ENCODE results near the gene CDKAL1.
A peak's percentile ranks its signal among the peaks of the same experiment; 100 is the strongest.

The CDKAL1 gene

DNA sequence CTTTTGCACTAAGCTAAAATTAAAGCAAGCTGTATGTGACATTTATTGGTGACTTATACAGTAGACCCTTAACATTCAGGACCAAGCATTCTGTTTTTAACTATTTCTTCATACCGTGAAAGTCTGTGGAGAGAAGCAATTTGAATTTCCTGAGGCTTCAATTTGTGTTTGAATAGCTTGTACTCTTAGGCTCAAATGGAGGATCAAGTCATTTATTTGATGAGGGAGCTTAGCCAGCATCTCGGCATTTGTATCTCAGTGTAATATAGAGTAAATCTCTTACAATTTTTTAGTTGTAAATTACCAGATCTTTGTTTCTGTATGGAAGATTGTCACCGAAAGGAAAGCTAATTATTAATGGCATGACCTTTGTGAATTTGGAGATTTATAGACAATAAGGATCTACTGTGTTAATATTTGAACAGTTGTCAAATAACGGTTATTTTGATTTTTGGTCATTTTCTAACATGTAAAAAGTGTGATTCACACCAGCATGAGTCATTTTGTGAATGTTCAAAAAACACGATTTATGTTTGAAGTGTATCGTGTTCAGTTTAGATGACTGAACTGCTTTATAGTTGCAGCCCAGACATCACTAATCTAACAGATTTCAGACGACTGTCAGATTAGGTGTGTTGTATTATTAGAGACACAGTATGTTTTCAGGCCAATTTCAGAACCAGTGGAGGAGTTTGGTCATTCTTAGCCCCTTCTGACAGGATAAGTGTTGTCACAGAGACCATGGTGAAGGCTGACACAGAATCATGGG lies 332.9 kb downstream of the CDKAL1 start:
- TF ChIP-seq, protein P1, sequence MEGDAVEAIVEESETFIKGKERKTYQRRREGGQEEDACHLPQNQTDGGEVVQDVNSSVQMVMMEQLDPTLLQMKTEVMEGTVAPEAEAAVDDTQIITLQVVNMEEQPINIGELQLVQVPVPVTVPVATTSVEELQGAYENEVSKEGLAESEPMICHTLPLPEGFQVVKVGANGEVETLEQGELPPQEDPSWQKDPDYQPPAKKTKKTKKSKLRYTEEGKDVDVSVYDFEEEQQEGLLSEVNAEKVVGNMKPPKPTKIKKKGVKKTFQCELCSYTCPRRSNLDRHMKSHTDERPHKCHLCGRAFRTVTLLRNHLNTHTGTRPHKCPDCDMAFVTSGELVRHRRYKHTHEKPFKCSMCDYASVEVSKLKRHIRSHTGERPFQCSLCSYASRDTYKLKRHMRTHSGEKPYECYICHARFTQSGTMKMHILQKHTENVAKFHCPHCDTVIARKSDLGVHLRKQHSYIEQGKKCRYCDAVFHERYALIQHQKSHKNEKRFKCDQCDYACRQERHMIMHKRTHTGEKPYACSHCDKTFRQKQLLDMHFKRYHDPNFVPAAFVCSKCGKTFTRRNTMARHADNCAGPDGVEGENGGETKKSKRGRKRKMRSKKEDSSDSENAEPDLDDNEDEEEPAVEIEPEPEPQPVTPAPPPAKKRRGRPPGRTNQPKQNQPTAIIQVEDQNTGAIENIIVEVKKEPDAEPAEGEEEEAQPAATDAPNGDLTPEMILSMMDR (conservative IDR thresholded peaks at IDR 0.05; ENCODE audit: low read depth, low read length) = no peak
- H3K4me3 ChIP-seq (ENCODE audit: low read depth, low read length) = no peak overlapping the region
- DNase-seq (ENCODE audit: low read depth) = no peak

DNA sequence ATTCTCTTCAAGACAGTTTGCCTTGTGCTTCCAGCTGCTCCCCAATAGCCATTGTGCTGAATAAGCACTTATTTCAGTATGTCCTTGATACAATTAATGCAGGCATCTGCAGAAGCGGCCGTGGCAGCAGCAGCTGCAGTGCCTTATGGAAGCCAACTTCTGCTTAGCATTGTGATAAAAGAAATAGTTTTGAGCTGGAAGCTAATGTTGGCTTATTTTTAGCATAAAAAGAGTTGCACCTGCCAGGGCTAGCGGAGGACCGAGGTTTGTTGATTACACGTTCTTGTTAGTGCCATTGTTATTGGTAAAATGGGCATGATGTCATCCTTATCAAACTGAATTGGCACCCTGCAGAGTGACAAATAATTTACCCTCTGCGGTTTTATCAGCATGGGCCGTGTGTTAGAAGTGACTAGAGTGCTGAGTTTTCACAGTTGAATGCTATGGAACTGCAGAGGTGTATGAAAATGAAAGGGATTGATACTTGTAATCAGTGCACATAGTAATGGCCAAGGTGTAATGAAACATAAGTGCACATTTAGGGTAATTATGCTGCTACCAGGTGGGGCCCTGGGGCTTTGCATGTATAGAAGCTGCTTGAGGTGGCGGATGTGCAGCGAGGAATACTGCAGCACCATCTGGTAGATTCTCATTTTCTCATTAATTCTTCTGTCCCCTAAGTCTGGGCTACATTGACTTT lies 334.3 kb downstream of the CDKAL1 start:
- DNase-seq (ENCODE audit: low read depth) = no peak
- TF ChIP-seq, protein P1 (conservative IDR thresholded peaks at IDR 0.05; ENCODE audit: low read depth, low read length) = no peak
- no peak overlapping the region for H3K4me3 ChIP-seq (ENCODE audit: low read depth, low read length)

DNA sequence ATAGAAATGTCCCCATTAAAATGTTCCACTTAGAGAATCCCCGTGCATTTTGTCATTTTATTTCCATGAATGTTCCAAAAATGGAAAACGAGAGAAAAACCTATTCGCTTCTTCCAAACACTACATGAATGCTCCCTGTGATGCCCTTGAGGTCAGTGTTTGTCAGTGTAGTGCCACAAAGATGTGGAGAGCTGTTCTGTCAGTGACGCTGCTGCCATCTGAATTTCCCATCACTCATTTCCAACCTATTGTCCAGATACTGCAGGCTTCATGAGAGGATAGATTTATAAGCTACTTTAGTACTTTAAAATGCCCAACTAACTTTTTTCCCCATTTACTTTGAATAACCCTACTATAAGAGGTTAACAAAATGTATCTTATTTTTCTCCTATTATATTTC lies 335.8 kb downstream of the CDKAL1 start:
- no peak overlapping the region for H3K4me3 ChIP-seq (ENCODE audit: low read depth, low read length)
- TF ChIP-seq, protein P1 (conservative IDR thresholded peaks at IDR 0.05; ENCODE audit: low read depth, low read length) = no peak
- no peak for DNase-seq (ENCODE audit: low read depth)

DNA sequence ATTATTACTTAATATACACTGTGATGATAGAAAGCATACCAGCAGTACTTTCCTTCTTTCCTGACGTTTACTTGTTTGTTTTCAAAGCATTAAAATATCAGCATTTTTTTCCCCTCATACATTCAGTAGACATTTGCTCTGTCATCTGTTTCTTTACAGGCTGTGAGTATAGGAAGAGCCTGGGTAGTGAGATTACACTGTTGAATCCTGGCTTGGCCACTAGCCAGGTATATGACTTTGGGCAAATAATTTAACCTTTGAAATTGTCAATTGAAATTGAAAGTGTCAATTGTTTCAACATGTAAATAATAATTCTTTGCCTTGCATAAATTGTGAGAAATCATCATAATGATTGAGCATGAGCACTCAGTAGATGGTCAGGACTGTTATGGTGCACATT lies 336.2 kb downstream of the CDKAL1 start:
- TF ChIP-seq, protein P1 (conservative IDR thresholded peaks at IDR 0.05; ENCODE audit: low read depth, low read length) = no peak
- H3K4me3 ChIP-seq (ENCODE audit: low read depth, low read length) = no peak overlapping the region
- no peak for DNase-seq (ENCODE audit: low read depth)

DNA sequence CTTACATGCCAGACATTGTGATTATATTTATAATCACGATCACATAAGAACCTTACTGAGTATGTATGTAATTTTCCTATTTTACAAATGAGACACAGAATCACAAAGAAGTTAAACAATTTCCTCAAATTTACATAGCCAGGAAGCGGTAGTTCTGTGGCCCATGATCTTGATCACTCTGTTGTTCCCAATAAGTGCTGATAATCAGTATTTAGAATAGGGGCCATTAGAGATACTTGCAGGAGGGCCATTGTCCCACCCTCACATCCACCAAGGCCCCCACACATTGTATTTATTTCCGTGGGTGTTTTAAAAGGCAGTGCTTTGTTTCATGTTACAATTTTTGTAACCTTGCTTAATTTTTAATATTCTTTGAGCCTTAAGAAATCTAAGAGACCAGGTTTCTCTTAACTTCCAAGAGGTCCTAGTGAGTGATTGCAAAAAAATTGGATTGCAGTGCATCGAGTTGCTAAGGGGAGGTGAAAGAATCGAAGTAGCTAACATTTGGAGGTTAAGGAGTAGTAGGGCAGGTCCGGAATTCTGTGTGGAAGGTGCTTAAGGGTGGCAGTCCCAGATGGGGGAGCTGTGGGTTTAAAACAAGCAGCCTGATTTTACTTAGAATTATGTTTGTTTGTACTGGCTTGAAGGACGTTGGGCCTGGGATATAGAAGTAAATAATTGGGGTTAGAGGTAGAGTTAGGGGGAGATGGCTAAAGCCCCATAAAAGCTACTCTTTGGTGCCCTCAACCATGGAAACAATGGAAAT lies 339.4 kb downstream of the CDKAL1 start:
- TF ChIP-seq, protein P1 (conservative IDR thresholded peaks at IDR 0.05; ENCODE audit: low read depth, low read length) = peak; percentile 55
- H3K4me3 ChIP-seq (ENCODE audit: low read depth, low read length) = no peak overlapping the region
- DNase-seq (ENCODE audit: low read depth) = peak; percentile 64

DNA sequence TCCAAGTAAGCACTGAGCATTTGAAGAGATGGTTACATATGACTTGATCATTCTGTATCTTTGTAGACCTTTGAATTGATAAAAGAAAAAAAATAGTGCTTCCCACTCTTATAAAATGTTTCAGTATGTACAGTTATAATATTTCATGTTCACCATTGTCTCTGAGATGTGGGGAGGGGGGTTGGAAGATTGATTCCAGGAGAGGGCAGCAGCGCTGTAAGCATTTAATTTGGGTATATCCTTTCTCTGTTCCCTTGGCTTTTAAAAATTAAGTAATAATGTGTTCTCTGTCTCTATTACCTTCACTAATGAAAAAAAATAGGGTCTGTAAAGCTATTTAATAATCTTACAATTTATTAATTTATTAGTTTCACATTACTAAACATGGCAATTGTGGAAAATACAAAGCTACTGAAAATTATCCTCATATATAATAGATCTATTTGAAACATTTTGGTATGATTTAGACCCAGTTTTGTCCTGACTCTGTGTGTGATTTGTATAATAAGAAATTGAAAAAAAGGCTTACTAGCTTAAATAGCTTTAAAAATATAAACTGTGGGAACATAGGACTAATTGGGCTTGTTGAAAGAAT lies 341.2 kb downstream of the CDKAL1 start:
- peak; percentile 83 for DNase-seq (ENCODE audit: low read depth)
- H3K4me3 ChIP-seq (ENCODE audit: low read depth, low read length) = no peak overlapping the region
- TF ChIP-seq, protein P1 (conservative IDR thresholded peaks at IDR 0.05; ENCODE audit: low read depth, low read length) = peak; percentile 75

Data from choroid plexus epithelial cell (primary cell).